Glomerular visceral epithelial cell (primary cell): Measurements from ENCODE around the gene CABP1.
A peak's percentile ranks its signal among the peaks of the same experiment; 100 is the strongest.
"Not testable (repeated sequence)": the region's sequence is repeated elsewhere in the genome, so short reads cannot be mapped to it uniquely, and the experiment has no call there.

Experiments
- DNase-seq: peaks from one replicate; pipeline ENCODE4 v3.0.0-alpha.2; 2016; ENCODE audit errors: extremely low spot score

Gene CABP1

DNA sequence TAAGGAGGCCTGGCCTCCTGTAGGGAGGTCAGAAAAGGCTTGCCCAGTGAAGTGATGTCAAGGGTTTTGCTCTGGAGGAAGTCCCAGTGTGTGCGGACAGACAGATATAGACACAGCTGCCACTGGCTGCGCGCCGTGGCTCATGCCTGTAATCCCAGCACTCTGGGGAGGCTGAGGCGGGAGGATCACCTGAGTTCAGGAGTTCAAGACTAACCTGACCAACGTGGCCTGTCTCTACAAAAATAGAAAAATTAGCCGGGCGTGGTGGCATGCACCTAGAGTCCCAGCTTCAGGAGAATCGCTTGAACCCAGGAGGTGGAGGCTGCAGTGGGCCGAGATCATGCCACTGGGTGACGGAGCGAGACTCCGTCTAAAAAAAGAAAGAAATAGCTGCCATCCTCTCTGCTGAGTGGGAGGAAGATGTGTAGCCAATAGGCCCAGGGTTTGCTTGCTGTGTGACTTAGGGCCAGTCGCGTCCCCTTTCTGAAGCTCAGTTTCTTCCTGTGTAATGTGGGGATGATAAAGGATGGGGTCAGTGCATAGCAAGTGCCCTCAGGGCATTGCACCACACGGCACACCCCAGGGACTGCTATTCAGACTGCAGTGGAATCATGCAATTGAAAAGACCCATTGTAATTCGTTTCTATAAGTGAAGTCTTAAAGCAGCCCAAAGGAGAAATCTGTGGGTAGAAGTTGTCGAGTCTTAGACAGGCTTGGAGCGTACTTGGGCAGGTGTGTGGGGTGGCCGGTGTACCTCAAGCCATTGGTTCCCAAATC is 27.9 kb downstream of the CABP1 start:
- no peak for DNase-seq

DNA sequence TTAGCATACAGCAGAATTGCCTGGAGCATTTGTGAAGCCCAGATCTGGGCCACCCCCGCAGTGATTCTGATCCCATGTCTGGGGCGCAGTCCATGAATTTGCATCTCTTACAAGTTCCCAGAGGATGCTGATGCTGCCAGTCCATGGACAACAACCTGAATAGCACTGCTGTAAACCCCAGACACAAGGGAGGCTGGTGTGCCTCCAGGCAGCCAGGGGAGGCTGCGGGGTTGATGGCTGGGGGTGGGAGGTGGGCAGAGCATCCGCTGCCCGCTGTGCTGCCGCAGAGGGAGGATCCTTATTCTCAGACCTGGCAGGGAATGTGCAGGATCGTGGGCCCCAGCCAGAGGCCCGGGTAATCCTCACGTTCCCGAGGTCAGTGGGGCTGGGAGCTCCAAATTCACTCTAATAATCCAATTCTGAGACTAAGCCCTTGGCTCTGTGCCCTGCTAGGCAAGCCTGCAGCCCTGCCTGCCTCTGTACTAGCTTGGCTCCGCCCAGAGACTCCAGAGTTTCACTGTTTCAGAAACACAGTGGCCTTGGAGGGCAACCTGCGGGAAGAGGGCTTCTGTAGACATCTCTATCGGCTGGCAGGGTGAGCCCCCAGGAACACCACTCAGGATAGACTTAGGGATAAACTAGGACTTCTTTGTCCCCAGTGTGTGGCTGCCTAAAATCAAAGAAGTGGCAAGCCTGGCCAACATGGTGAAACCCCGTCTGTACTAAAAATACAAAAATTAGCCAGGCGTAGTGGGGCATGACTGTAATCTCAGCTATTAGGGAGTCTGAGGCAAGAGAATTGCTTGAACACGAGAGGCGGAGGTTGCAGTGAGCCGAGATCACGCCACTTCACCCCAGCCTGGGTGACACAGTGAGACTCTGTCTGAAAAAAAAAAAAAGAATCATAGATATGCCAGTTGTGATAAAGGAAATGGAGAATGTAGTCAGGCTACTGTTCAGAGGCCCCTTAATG is 28.7 kb downstream of the CABP1 start:
- no peak for DNase-seq

DNA sequence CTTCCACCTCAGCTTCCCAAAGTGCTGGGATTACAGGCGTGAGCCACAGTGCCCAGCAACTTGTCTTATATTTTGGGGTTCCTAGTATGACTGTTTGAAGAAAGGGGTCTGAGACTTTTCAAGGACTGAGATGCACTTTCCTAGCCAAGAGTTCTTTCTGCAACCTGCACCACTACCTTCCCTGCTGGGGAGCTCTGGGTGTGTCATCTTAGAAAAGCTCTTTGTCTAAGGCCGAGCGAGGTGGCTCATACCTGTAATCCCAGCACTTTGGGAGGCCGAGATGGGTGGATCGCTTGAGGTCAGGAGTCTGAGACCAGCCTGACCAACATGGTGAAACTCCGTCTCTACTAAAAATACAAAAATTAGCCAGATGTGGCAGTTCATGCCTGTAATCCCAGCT is 29.8 kb downstream of the CABP1 start:
- DNase-seq, result not testable (repeated sequence)

DNA sequence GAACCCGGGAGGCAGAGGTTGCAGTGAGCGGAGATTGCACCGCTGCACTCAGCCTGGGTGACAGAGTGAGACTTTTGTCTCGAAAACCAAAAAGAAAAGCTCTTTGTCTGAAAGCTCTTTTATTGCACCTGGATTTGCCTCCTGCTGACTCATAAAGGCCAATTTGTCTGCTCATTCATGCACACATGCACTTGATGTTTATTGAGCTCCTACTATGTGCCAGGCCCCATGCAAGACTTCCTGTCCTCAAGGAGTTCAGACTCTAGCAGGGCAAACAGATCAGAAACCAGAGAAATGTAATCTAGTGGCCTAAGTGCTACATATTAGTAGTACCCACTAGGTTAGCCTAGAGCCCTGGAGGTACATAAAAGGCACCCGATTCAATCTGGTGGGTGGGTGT is 30.2 kb downstream of the CABP1 start:
- no peak for DNase-seq

DNA sequence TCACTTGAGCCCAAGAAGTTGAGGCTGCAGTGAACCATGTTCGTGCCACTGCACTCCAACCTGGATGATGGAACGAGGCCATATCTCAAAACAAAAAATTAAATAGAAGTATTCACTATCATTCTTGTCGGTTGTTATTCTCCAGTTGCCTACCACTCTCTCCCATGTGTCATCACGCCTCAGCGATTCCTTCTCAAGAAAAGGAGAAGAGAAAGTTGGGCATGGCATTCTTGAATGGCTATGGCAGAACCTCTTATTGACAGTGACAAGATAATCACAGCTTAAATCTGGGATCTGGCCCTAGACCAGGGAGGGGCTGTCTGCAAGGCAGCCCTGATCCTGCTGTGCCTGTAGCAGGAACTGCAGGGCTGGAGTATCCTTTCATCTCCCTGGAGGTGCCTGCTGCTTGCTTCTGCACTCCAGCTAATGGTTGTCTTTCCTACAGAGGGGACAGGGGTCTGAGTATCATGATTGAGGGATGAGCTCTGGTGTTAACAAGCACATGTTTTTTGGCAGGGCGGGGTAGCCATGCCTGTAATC is 33.7 kb downstream of the CABP1 start:
- DNase-seq, result no peak

DNA sequence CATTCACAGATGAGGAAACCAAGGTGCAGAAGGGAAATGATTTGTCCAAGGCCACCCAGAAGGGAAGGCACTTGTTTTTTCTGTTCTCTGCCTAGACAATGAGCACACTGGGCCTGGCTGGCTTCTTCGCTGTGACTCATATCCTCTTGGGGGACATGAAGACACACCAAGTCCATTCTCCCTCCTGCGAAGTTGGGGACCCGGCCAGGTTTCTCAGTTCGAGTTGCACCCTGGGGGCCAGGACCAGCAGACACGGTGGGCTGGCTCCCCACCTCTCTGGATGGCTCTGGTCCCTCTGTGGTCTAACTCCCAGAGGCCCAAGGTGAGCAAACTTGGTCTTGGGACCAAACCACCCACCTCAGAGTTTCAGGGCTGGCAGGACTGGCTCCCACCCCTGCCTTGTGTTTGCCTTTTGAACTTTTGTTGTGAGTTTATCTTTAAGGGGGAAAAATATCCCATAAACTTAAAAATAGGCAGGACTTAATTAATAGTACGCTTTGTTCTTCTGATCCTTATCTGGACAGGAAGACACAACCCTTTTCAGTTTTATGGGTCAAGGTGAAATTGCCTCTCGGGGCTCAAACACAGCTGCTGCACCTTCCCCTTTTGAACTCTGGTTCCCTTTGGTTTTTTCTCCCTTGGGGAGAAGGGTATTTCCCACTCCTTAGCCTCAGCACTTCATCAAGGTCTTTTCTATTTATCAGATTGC is 37.5 kb downstream of the CABP1 start:
- DNase-seq, result no peak

DNA sequence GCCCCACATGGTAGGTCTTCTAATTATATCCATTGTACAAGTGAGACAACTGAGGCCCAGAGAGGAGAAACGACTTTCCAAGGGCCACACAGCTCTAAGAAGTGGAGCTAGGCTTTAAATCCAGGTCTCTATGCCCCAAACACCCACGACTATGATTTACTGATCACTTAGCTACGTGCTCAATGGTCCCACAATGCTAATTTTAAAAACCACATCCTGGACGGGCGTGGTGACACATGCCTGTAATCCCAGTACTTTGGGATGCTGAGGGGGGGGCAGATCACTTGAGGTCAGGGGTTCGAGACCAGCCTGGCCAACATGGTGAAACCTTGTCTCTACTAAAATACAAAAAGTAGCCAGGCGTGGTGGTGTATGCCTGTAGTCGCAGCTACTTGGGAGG is 38.1 kb downstream of the CABP1 start:
- DNase-seq, result no peak

DNA sequence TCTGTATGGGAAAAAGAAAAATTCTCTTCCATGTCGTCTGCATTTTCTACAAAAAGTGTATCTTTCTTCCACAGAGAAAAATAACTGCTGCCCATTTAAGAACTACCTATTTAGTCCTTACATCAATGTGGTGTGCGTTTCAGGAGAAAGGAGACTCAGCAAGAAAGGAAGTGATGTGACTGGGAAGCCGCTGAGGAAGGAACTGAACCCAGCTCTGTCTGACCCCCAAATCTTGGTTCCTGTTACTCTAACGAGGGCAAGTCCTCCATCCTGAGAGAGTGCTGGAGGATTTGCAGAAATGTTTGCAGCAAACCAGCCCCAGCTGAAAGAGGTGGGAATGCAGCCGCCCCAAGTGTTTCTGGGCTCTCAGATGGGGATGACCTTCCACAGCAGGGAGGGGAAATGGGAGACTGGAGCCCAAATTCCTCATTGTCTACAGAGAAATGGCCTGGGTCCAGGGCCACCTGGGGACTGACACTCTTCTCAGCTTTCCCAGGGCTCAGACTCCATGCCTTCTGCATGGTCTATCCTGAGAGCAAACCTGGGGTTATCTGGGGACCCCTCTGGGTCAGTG is 39.8 kb downstream of the CABP1 start:
- DNase-seq, result no peak

DNA sequence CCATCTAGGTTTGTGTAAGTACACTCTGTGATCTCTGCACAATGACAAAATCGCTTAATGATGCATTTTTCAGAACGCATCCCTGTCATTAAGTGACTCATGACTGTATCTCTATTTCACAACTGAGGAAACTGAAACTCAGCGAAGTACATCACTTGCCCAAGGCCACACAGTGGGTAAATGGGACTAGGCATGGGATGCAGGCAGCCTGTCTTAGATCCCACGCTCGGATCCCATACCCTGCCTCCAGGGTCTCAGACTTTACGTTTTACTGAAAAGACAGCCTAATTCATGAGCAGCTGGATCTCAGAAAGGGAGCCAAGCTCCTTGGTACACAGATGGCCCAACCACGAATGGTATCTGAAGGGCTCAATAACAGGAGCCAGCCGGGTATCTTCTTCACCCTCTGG is 44.1 kb downstream of the CABP1 start:
- DNase-seq, result no peak

DNA sequence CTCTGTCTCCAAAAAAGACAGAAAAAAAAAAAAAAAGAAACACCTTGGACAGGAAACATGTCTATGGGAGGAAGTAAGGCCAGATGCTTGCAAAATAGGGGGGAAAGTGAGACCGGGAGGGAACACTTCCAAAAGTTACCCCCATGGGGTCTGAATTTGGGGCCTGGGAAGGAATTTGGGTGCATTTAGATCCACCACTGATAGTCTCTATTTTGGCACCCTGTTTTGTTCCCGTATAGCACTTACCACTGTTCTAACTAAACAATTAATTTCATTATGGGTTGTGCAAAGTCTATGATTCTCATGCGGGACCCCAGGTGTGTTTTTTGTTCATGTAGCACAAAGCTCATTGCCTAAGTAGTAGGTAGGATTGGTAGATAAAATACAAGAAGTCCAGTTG is 45.1 kb downstream of the CABP1 start:
- no peak for DNase-seq

DNA sequence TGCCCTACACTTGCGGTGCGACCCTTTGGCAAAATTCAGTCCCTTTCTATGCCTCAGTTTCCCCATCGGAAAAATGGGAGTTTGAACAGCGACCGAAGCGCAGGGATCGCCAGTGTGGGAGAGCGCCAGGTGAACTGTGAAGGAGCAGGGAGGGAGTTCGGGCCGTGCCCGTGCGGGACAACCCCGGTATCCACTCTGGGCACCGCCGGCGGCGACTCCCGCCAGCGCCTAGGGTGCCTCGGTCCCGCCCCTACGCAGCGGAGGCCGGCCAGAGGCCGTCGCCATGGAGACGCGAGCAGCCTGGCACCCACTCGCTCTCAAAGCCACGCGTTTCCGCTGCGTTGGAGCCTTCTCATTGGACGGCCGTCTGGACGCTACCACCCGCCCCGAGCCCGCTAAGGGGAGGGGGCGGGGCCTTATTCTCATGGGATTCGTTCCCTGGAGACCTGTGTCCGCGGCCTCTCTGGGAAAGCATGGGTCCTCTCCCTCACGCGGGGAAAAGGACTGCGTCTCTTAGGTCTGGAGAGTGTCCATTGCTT is 45.8 kb downstream of the CABP1 start:
- DNase-seq, result peak; percentile 98

DNA sequence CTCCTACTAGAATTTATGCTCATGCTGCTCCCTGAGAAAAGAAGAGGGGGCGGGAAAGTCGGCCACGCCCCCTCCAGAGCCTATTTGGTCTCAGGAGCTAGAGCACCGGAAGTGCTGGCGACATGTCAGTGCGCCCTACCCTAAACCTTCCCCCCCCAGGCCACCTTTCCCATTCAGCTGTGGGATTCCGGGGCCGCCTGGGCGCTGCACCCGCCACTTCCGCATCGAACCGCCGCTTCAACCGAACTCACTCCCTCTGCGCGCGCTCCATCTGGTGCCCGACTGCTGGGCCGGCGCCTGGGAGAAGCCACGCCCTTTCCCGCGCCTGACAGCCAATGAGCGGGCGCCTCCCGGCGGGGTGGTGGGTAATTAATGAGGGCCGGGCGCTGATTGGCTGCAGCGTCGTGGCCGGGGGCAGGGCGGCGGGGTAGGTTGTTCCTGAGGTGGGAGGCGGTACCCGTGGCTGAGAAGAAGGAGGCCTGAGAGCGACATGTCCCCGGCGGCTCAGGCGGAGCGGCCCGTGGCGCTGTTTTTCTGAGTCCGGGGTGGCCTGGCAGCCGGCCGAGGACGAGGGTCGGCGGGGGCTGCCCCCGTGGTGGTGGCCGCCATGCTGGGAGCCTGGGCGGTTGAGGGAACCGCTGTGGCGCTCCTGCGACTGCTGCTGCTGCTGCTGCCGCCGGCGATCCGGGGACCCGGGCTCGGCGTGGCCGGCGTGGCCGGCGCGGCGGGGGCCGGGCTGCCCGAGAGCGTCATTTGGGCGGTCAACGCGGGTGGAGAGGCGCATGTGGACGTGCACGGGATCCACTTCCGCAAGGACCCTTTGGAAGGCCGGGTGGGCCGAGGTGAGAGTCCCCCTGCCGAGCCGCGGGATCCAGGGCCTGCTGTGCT is 46.5 kb downstream of the CABP1 start, which contains the start of gene MLEC:
TSS of gene MLEC (plus strand) at position 460 of the 888 bp plus-strand sequence. CDS start at position 608, 148 bp downstream.
- peak; percentile 97 for DNase-seq

DNA sequence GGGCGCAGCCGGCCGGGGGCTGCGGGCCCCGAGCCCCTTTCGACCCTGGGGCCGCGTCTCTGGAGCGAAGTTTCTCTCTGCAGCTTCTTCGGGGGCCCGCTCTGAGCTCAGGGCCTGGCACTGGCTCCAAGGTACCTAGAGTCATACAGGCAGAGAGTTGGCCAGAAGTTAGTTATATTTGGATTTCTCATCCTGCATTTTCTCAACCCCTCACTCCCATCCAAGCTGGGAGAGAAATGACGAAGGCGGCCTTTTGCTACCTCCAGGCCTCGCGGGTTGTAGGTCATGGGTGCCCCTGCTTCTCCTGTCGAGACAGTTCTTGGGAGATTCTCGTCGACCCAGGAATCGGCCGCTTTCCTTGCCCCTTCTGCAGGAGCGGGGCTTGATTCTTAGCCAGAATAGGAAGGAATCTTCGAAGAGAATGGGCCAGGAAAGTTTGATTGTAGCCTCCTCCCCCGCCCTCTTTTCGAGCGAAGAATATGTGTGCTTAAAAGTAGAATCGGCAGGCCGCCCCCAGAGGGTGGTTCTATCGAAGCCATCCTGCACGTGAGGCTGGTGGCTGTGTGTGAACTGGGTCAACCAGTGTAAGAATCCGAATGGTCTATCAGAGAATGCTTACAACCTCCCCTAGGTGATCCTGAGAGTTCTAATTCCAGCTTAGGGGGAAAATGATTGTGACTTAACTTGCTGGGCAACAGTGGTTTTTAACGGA is 47.3 kb downstream of the CABP1 start:
- DNase-seq, result no peak

DNA sequence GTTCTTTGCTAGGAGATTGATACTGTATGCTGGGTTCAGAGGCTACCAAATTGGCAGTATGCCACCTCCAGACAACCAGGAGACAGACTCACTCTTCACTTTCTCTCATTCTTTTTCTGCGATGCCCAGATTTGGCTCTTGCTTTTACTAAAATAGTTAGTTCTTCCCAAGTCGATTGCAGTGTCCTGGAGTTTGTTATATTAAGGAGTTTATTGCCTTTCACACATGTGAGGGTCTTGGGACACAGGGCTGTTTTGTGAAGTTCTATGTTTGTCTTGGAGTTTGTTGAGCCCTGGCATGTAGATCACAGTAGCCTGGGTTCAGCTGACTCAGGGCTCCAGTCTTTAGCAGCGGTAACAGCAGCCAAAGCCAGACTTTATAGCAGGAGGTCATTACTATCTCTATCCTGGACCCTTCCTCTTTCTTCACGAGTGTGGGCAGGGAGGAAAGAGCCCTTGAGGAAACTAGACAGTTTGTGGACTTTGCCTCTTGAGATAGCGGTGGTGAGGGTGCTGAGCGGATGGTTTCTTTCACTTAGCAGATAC is 48.2 kb downstream of the CABP1 start:
- no peak for DNase-seq

DNA sequence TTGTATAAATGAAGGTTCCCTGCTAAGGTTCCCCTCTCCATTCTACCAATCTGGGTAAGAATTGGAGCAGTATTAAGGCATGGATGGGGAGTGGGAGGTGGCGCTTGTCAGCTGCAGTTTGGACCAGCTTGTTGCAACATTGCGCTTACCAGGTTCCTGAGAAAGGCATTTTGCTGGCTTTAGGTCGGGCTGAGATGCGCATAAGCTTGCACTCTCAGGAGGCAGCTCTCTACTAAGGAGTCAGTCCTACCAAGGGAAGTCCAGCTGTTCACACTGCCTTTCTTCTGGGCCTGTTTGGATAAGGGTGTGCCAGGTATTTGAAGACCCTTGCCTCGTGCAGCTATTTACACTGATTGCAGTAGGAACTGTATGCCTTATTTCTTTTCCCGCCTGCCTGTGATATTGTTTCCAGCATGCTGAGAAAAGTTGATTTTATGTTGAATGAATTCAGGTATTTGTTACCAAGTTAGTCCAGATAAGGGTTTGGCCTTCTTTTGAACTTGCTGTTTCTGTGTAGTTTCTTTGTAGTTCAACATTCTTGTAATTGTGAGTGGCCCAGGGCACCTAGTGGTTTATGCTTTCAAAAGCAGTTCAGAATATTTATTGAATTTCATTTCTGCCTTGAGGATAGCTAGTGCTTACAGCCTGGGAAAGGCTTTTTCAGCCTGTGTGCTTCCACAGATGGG is 49.1 kb downstream of the CABP1 start:
- no peak for DNase-seq

DNA sequence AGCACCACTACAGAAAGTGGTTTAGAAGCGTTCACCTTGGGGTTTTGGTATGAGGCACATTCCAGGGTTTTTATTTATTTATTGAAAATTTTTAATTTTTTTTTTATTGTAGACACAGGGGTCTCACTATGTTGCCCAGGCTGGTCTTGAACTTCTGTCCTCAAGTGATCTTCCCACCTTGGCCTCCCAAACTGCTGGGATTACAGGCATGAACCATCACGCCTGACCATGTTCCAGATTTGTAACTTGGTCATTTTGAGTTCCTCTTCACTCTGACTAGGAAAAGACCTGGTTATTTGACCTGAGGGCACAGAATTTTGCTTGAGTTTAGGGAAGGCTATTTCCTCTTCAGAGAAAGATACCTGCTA is 49.6 kb downstream of the CABP1 start:
- DNase-seq, result no peak

DNA sequence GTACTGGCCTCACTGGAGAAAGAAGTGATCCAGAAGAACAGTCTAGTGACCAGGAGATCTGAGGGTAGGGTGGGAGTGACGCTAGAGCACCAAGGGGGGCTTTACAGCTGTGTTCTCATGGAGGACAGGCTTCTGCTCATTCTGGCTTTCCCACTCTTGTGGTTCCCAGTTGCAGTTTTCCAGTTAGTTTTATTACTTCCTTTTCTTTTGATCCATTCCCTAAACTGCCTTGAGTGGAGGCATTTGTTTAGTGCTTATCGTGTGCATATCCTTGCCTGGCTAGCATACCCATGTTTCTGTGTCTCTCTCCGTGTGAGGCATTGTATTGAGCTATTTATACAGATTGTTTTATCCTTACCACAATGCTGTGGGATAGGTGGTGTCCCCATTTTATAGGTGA is 50.6 kb downstream of the CABP1 start:
- no peak for DNase-seq

DNA sequence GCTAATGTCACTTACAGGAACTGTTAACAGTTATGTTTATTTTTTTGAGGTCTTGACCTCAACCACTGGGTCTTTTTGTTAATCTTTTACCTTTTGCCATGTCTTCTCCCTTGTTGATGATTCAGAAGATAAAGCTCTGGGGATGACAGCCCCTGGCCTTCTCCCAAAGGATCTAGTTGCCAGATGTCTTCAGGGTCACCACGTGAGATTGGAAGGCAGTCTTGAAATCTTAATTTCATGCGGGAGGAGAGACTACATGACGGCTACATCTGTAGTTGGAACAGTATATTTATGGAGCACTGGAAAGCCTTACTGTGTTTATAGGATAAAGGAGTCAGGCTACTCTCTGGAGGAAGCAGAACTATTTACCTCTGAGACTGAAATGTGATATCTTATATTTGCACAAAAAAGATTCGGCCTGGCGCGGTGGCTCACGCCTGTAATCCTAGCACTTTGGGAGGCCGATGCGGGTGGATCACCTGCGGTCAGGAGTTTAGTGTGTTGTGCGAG is 52.2 kb downstream of the CABP1 start:
- peak; percentile 78 for DNase-seq
